Choroid plexus epithelial cell (primary cell): ENCODE data around the gene CDK5RAP1.

ENCODE experiments used
- DNase-seq: peaks from one replicate; pipeline ENCODE4 v3.0.0-alpha.2; 2010; ENCODE audit warnings: low read depth
- H3K4me3 ChIP-seq: 2 replicates; pipeline ENCODE4 v1.5.1; 2011; ENCODE audit warnings: low read depth, mild to moderate bottlenecking, control low read depth, low read length, moderate library complexity
- CTCF ChIP-seq: conservative IDR thresholded peaks from 2 replicates; pipeline ENCODE4 v1.5.1; 2011; ENCODE audit warnings: low read depth, mild to moderate bottlenecking, control low read depth, inconsistent platforms, low read length, moderate library complexity

Gene CDK5RAP1

GRCh38 chr20:33318096-33318429 lies 83.3 kb downstream of the CDK5RAP1 start:
- no peak overlapping the region for H3K4me3 ChIP-seq
- no peak for TF ChIP-seq CTCF
- DNase-seq, result no peak

GRCh38 chr20:33317424-33318095 lies 83.8 kb downstream of the CDK5RAP1 start:
- no peak overlapping the region for H3K4me3 ChIP-seq
- no peak for DNase-seq
- no peak for TF ChIP-seq CTCF

DNA sequence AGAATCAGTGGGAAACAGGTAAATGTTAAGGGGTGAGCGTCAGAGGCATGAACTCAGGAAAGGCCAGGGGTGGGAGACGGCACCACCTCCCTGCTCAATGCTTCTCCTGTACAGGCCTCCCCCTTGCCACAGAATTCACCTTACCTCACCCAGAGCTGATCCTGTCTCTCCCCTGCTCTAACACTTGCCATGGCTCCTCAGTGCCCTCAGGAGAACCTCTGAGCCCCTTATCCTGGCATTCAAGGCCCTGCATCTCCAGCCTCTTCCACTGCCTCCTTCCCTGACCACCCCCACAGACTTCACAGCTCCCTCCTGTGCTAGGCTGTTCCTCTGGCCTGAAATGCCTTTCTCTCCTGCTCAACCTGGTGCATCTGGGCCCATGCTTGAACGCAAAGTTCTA lies 84.4 kb downstream of the CDK5RAP1 start:
- no peak overlapping the region for H3K4me3 ChIP-seq
- no peak for DNase-seq
- no peak for TF ChIP-seq CTCF

DNA sequence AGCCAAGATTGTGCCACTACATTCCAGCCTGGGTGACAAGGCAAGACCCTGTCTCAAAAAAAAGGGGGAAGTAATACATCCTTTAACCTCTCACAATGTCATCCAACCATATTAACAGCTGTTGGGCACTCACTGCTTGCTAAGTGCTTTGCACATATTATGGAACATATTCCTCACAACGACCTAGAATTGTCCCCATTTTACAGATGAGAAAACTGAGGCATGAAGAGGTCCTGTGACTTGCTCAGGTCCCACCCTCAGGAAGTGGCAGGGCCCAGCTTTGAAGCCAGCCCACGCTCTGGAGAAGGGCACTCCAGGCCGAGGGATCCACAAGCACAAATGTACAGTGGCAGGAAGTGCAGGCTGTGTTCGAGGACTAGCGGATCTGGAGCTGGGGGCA lies 85.0 kb downstream of the CDK5RAP1 start:
- no peak for TF ChIP-seq CTCF
- H3K4me3 ChIP-seq, result no peak overlapping the region
- DNase-seq, result no peak

GRCh38 chr20:33313686-33314314 lies 87.5 kb downstream of the CDK5RAP1 start:
- no peak for TF ChIP-seq CTCF
- DNase-seq, result no peak
- no peak overlapping the region for H3K4me3 ChIP-seq

GRCh38 chr20:33312583-33312982 lies 88.7 kb downstream of the CDK5RAP1 start:
- no peak for DNase-seq
- TF ChIP-seq CTCF, result no peak

DNA sequence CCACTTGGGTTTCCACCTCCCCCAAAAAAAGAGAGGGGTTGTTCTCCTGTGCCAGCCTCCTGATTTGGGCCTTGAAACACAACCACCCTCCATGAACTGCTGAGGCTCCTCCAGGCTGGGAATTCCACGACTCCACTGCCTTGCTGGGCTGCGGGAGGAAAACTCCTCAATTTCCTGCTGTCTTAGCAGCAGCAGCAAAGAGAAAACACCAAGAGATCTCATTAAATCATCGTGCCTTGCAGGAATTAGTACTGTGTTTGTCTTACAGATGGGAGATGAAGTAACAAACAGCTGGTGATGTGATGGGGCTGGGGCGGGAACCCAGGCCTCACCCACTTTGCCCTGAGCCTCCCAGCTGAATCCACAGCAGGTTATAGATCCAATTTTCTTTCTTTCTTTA lies 89.3 kb downstream of the CDK5RAP1 start:
- TF ChIP-seq CTCF, result no peak
- no peak overlapping the region for H3K4me3 ChIP-seq
- no peak for DNase-seq

More at GRCh38 chr20:33312583-33312982, 88.7 kb downstream of the CDK5RAP1 start:
- no peak overlapping the region for H3K4me3 ChIP-seq
